GM23248 (cell line): Measurements from ENCODE around the gene CFAP99. TPM values are rescaled to one million over a fixed set of nuclear protein-coding genes. Genes with fewer than 3 reads are reported as not detected.

Source experiments
- DNase-seq: peaks from one replicate; pipeline ENCODE4 v3.0.0-alpha.2; 2015
- H2AFZ ChIP-seq: fragments of 200-600 bp; sonication (generic); 2 replicates; pipeline ENCODE4 v1.6.1; 2016; ENCODE audit warnings: antibody characterized with exemption
- H3F3A ChIP-seq: fragments of 200-600 bp; sonication (generic); 2 replicates; pipeline ENCODE4 v1.6.1; 2016; ENCODE audit warnings: mild to moderate bottlenecking, antibody characterized with exemption, mixed run types; ENCODE audit not compliant: insufficient read depth
- H3K27ac ChIP-seq: fragments of 200-600 bp; sonication (generic); 2 replicates; pipeline ENCODE4 v1.5.1; 2016; ENCODE audit warnings: mild to moderate bottlenecking
- H3K27me3 ChIP-seq: fragments of 200-600 bp; sonication (generic); replicated peaks from 2 replicates; pipeline ENCODE4 v1.6.1; 2016; ENCODE audit warnings: mild to moderate bottlenecking; ENCODE audit not compliant: insufficient read depth
- H3K36me3 ChIP-seq: fragments of 200-600 bp; sonication (generic); 2 replicates; pipeline ENCODE4 v1.6.1; 2016; ENCODE audit warnings: low read depth, mild to moderate bottlenecking
- H3K4me1 ChIP-seq: fragments of 200-600 bp; sonication (generic); 2 replicates; pipeline ENCODE4 v1.6.1; 2016; ENCODE audit warnings: mild to moderate bottlenecking; ENCODE audit not compliant: insufficient read depth
- H3K4me2 ChIP-seq: fragments of 200-600 bp; sonication (generic); one replicate; pipeline ENCODE4 v1.6.1; 2016; ENCODE audit warnings: mild to moderate bottlenecking; ENCODE audit not compliant: unreplicated experiment
- H3K4me3 ChIP-seq: fragments of 200-600 bp; sonication (generic); 2 replicates; pipeline ENCODE4 v1.5.1; 2016; ENCODE audit warnings: mild to moderate bottlenecking
- H3K79me2 ChIP-seq: fragments of 200-600 bp; sonication (generic); 2 replicates; pipeline ENCODE4 v1.6.1; 2016; ENCODE audit warnings: mild to moderate bottlenecking; ENCODE audit not compliant: insufficient read depth
- H3K9ac ChIP-seq: fragments of 200-600 bp; sonication (generic); 2 replicates; pipeline ENCODE4 v1.6.1; 2016; ENCODE audit warnings: mild to moderate bottlenecking
- H3K9me2 ChIP-seq: fragments of 200-600 bp; sonication (generic); 2 replicates; pipeline ENCODE4 v1.6.1; 2016; ENCODE audit warnings: mixed run types, mild to moderate bottlenecking, moderate library complexity; ENCODE audit not compliant: insufficient read depth
- H3K9me3 ChIP-seq: fragments of 200-600 bp; sonication (generic); one replicate; pipeline ENCODE4 v1.6.1; 2017; ENCODE audit warnings: low read depth
- H4K20me1 ChIP-seq: fragments of 200-600 bp; sonication (generic); 2 replicates; pipeline ENCODE4 v1.6.0; 2016; ENCODE audit not compliant: insufficient read depth
- EZH2 ChIP-seq: fragments of 200-600 bp; sonication (generic); IDR thresholded peaks from 2 replicates; pipeline ENCODE4 v1.6.1; 2018; ENCODE audit warnings: antibody characterized with exemption, mild to moderate bottlenecking; ENCODE audit not compliant: insufficient read depth, poor library complexity, severe bottlenecking
- EZH2phosphoT487 ChIP-seq: fragments of 200-600 bp; sonication (generic); IDR thresholded peaks from 2 replicates; pipeline ENCODE4 v1.6.1; 2018; ENCODE audit warnings: antibody characterized with exemption, moderate library complexity, mild to moderate bottlenecking, low read depth; ENCODE audit not compliant: insufficient read depth
- WGBS, 2 experiments: methylation state at CpG; one replicate each; pipeline ENCODE4 v1.1.6; 2015 to 2017; ENCODE audit warnings: low lambda C conversion rate in 2 of 2, low coverage in 1 of 2; ENCODE audit errors: missing lambda C conversion rate in 2 of 2; 5-methylcytosine and 5-hydroxymethylcytosine counted together
- in situ Hi-C: fragments of 300-500 bp; cut with MboI; formaldehyde crosslinking; loops from 2 replicates; pipeline ENCODE4 v1.15.0; 2020
- polyA plus RNA-seq: library from polyadenylated mRNA; unstranded; fragments of >200 nt; fragmentation: Nextera tagmentation; extraction: Ambion mirVana; gene quantifications from 2 replicates; pipeline ENCODE4 v1.2.1, GENCODE V29; 2016
- total RNA-seq: library from RNA; depleted of rRNA; stranded (reverse); fragments of >200 nt; shearing (Covaris generic); gene quantifications from 2 replicates; pipeline ENCODE4 v1.2.3, GENCODE V29; 2014

CFAP99 gene
- total and polyA plus RNA-seq, 2 experiments from 2014 or later: not detected

GRCh38 chr4:2412885-2413716 is 5.7 kb upstream of the CFAP99 start:
- H3K4me2 ChIP-seq: peak overlapping the region; percentile 85
- 1% methylated on average over 30 of the region's 30 CpGs for WGBS, 2 experiments
- peak overlapping the region; percentile 58 for H3K4me3 ChIP-seq
- H3F3A ChIP-seq: peaks cover 32% of the 10 kb centered on the region
- in situ Hi-C loops: no loop called here
- H2AFZ ChIP-seq: peak overlapping the region; percentile 77
- H3K27me3 ChIP-seq: no peaks in the 10 kb centered on the region
- no peaks in the 10 kb centered on the region for H3K9me3 ChIP-seq
- no peaks in the 10 kb centered on the region for H3K79me2 ChIP-seq
- peaks cover 19% of the 10 kb centered on the region for H3K4me1 ChIP-seq
- peak overlapping the region; percentile 89 for H3K27ac ChIP-seq
- DNase-seq: peak; percentile 97
- TF ChIP-seq EZH2phosphoT487 (peak; percentile 83; the same call in 1 of the 2 replicates), EZH2 (no peak)
- H4K20me1 ChIP-seq: no peaks in the 10 kb centered on the region
- H3K9ac ChIP-seq: peak overlapping the region; percentile 78
- H3K9me2 ChIP-seq: no peaks in the 10 kb centered on the region
- H3K36me3 ChIP-seq: no peaks in the 10 kb centered on the region

- Histone ChIP-seq H3K4me2 (peak overlapping the region; percentile 85), H3K4me1 (peaks cover 19% of the 10 kb centered on the region), H3K79me2 (no peaks in the 10 kb centered on the region), H3K36me3 (no peaks in the 10 kb centered on the region), H2AFZ (peak overlapping the region; percentile 77), H3K27ac (peak overlapping the region; percentile 89), H3K9me2 (no peaks in the 10 kb centered on the region), H3K9me3 (no peaks in the 10 kb centered on the region), H3K27me3 (no peaks in the 10 kb centered on the region), H3F3A (peaks cover 32% of the 10 kb centered on the region), H3K4me3 (peak overlapping the region; percentile 58), H4K20me1 (no peaks in the 10 kb centered on the region), H3K9ac (peak overlapping the region; percentile 78)
- 65% methylated on average over 14 of the region's 14 CpGs for WGBS, 2 experiments
- TF ChIP-seq EZH2 (no peak), EZH2phosphoT487 (no peak)
- in situ Hi-C loops: no loop called here
- DNase-seq: peak; percentile 22
These were observed 4.7 kb upstream of the CFAP99 start for GRCh38 chr4:2413821-2414610.

- Histone ChIP-seq H3K79me2 (no peaks in the 10 kb centered on the region), H3K27ac (no peak overlapping the region), H3K9me2 (no peaks in the 10 kb centered on the region), H3K9ac (no peak overlapping the region), H3K27me3 (peaks cover 11% of the 10 kb centered on the region), H3K9me3 (no peaks in the 10 kb centered on the region), H4K20me1 (no peaks in the 10 kb centered on the region), H2AFZ (no peak overlapping the region), H3F3A (peaks cover 32% of the 10 kb centered on the region), H3K4me2 (no peak overlapping the region), H3K4me3 (no peak overlapping the region), H3K4me1 (peaks cover 19% of the 10 kb centered on the region), H3K36me3 (no peaks in the 10 kb centered on the region)
- in situ Hi-C loops: no loop called here
- TF ChIP-seq EZH2phosphoT487 (no peak), EZH2 (no peak)
- DNase-seq: no peak
- WGBS, 2 experiments: 80 to 95% methylated on average over 3 of the region's 3 CpGs
These were observed 3.5 kb upstream of the CFAP99 start for GRCh38 chr4:2415213-2415612.

GRCh38 chr4:2415881-2416563 is 2.7 kb upstream of the CFAP99 start:
- 83 to 85% methylated on average over 16 to 17 of the region's 17 CpGs for WGBS, 2 experiments
- no peak overlapping the region for H3K4me2 ChIP-seq
- peaks cover 19% of the 10 kb centered on the region for H3K27me3 ChIP-seq
- TF ChIP-seq EZH2phosphoT487 (no peak), EZH2 (no peak)
- H3K9me3 ChIP-seq: no peaks in the 10 kb centered on the region
- no peaks in the 10 kb centered on the region for H3K36me3 ChIP-seq
- H3K79me2 ChIP-seq: no peaks in the 10 kb centered on the region
- H3K4me1 ChIP-seq: peaks cover 19% of the 10 kb centered on the region
- peaks cover 32% of the 10 kb centered on the region for H3F3A ChIP-seq
- peak overlapping the region; percentile 47 for H2AFZ ChIP-seq
- H4K20me1 ChIP-seq: no peaks in the 10 kb centered on the region
- no peak for DNase-seq
- no peak overlapping the region for H3K27ac ChIP-seq
- no peaks in the 10 kb centered on the region for H3K9me2 ChIP-seq
- no peak overlapping the region for H3K9ac ChIP-seq
- H3K4me3 ChIP-seq: peak overlapping the region; percentile 74; the same call in 1 of the 2 replicates
- in situ Hi-C loops: no loop called here
